ENCODE results near the gene GLCE.
A peak's percentile ranks its signal among the peaks of the same experiment; 100 is the strongest.

The GLCE gene

GRCh38 chr15:69160141-69160993 lies at the start of gene GLCE:
TSS of gene GLCE (plus strand) at chr15:69160635. CDS start at chr15:69255807, 95,172 bp downstream.
- peak; percentile 77 for DNase-seq

- DNase-seq = no peak
Measured at GRCh38 chr15:69114331-69114928, 46.0 kb upstream of the GLCE start.

GRCh38 chr15:69115031-69115430 lies 45.4 kb upstream of the GLCE start:
- DNase-seq = no peak

GRCh38 chr15:69116391-69116790 lies 44.0 kb upstream of the GLCE start:
- no peak for DNase-seq

GRCh38 chr15:69117431-69117871 lies 43.0 kb upstream of the GLCE start:
- DNase-seq = peak; percentile 38

DNA sequence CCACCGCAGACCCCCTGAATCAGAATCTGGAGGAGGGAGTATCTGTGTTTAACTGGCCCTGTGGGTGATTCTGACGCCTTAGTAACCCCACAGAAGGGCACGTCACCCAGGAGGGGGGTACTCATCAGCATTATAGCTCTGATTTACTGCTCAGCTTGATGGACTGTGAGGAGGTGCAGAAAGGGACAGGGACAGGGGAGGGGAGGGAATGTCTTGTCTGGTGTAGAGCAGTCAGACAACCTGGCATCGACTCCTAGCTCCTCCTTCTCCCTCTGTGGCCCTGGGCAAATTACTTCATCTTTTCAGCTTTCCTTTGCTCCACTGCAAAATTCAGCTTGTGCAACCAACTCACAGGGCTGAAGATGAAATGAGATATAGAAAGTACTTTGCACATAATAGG lies 42.3 kb upstream of the GLCE start:
- DNase-seq = no peak

DNA sequence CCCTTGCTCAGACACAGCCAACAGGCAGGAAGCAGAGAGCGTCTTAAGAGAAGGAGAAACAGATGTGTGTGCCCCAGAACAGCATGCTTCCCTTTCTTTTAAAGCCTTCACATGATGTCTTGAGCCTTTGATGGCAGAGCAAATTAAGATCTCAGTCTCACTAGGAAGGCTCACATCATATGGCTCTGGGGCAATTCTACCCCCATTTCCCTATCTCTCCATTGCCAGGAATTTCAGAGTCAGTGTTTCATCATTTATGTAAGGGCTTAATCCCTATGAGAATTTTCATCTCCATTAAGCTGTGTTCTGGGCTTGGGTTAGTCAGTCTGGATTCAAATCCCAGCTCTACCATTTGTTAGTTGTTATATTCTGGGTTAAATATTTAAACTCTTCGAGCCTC lies 41.4 kb upstream of the GLCE start:
- DNase-seq = no peak

- DNase-seq = no peak
Measured at GRCh38 chr15:69119683-69120395, 40.6 kb upstream of the GLCE start.

DNA sequence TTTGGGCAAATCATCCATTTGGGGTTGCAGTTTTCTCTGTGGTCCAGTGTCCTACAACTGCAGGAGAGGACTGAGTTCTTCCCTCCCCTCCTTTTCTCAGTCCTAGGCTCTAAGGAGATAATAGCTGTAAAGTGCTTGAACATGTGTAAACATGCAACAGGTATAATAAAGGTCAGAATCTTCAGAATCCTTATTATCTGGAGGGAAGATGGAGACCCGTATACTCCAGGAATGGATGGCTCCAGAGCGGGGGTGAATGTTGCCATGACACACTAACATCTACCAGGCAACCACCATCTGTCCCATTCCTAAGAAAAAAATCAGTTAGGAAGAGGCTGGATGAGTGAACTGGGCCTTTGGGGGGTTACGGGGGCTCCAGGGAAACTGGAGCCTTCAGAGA lies 39.7 kb upstream of the GLCE start:
- DNase-seq = no peak

DNA sequence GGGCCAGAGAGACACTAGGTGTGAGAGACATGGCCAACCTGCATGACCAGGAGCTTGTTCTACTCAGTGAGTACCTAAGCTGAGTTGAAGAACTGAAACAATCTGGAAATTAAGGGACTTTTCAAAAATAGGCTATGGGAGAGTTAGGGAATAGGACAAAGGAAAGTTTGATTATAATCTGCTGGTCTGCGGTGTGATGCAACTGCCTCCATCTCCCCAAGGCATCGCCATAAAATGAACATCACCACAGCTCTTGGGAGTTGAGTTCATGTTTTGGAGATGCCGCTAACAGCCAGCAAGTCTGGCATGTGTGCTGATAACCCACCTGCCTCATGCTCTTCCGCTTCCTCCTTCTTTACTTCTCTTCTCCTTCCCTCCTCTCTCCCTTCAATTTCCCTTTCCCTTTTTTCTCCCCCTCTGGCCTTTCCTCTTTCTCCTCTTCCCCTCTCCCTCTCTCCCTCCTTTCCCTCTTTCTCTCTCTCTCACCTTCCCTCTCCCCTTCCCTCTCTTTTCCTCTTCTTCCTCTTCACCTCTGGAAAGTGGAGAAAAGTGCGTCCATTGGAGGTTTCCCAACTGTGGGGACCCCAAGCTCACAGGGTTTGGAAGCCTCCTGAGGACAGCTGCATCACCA lies 39.1 kb upstream of the GLCE start:
- DNase-seq = no peak

DNA sequence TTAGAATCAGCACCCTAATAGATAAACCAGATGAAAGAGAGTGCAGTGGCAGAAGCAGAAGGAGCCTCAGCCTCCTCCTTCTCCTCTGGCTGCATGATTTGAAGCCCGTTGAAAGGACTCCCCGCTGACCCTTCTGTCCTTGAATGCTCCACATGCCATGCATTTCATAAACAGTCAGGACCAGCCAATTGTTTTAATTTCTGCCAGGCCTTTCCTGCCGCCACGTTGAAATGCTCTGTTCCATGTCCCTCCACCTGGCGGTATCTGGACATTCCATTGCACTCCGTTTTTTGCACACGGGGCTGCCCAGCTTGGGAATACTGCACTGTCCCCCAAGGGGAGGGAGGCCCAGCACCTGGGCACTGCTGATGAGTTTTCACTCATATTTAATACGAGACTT lies 35.2 kb upstream of the GLCE start:
- no peak for DNase-seq

DNA sequence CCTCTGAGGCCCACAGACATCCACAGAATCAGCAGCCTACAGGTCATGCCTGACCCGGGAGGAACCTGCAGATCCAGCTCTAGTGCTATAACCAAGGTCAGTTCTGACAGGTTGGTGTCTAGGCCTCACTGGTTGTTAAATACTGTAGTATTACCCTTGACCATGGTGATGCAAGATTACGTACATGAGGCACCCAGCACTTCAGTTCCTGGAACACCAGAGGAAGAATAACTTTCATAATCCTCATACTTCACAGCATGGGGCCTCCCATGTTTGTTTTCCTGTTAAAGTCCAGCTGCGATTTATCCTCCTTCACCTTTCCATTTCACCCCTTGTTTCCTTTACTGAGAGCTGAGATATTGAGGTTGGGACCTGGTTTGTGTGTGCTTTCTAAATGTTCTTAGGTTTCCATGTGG lies 34.4 kb upstream of the GLCE start:
- DNase-seq = no peak

DNA sequence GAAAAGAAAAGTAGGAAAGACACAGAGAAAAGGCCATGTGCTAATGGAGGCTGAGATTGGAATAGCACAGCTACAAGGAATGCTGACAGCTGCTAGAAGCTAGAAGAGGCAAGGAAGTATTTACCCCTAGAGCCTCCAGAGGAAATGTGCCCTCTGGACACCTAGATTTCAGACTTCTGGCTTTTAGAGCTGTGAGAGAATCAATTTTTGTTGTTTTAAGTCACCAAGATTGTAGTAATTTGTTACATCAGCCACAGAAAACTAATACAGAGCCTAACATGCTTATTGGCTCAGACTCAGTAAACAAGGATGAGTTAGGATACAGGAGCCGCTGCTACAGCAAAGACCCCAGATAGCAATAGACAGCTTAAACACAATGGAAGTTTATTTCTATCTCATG lies 33.1 kb upstream of the GLCE start:
- DNase-seq = no peak

- no peak for DNase-seq
Measured at GRCh38 chr15:69128667-69129311, 31.6 kb upstream of the GLCE start.

GRCh38 chr15:69131362-69132220 lies 28.8 kb upstream of the GLCE start:
- DNase-seq = no peak

DNA sequence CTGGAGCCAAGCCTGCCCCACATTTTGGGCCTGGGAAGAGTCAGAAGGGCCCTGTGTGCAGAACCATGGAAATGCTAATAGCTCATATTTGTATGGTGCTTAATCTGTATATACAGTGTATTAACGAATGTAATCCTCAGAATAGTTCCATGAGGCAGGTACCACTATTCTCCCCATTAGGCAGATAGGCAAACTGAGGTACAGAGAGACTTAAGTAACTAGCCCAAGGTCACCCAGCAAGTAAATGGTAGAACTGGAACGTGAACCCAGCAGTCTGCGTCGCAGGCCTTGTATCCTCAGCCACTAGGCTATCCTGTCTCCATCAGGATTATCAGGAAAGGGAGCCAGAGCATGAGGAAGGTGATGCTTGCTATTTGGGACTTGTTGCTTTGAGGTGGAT lies 28.0 kb upstream of the GLCE start:
- DNase-seq = no peak

GRCh38 chr15:69132977-69133861 lies 27.2 kb upstream of the GLCE start:
- peak; percentile 7 for DNase-seq

DNA sequence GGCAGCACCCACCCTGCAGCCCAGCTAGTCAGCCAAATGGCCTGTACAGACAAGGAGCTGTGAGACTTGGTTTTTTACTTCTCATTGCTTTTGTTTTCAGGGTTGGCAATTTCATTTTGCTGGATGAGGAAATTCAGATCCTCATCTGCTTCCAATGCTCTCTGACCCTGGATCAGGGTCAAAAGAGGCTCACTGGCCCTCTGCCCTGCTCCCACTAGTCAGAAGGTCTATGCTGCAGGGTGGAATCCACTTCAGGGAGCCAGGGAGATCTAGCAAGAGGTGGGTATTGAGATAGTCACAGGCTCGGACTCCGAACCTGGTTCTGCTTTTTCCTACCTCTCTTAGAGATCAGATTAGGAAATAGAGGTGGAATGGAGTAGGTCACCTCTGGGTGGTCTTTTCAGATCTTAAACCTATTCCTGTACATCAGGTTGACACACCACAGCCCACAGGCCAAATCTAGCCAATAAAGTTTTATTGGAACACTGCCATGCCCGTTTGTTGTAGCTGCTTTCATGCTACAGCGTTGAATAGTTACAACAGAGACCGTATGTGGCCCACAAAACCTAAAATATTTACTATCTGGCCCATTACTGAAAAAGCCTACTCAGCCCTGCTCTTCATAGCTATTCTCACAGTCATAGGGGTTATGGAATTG lies 26.4 kb upstream of the GLCE start:
- DNase-seq = no peak

DNA sequence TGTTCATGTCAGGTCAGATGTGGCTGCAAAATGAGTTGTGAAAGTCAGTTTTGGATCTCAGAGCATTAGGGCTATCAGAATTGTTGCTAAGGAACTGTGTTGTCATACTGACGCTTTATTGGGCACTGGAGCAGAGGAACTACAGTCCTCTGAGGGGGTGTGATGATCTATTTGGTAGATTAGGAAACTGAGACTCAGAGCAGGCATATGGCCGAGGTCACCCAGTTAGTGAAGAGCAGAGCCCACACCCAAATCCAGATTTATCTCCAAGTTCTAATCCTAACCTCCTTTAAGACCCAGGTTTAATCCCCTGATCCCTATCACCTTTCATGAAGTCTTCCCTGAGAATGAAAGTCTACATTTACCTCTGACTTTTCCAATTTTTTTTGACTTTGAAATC lies 25.6 kb upstream of the GLCE start:
- no peak for DNase-seq

GRCh38 chr15:69135499-69135898 lies 24.9 kb upstream of the GLCE start:
- DNase-seq = no peak
